WERI-Rb-1 (cell line): ENCODE data around the gene PLD5.

Experiments
- DNase-seq: peaks from one replicate; pipeline ENCODE4 v3.0.0-alpha.2; 2020
- H3K27ac ChIP-seq: fragments of 250-450 bp; sonication (Bioruptor Pico); 2 replicates; pipeline ENCODE4 v1.5.1; 2020; ENCODE audit warnings: mild to moderate bottlenecking, moderate library complexity
- H3K27me3 ChIP-seq: fragments of 250-450 bp; sonication (Bioruptor Pico); 2 replicates; pipeline ENCODE4 v1.5.1; 2021; ENCODE audit warnings: mild to moderate bottlenecking, low read depth, moderate library complexity; ENCODE audit not compliant: insufficient read depth, severe bottlenecking
- H3K36me3 ChIP-seq: fragments of 250-450 bp; sonication (Bioruptor Pico); 2 replicates; pipeline ENCODE4 v1.5.1; 2020; ENCODE audit warnings: mild to moderate bottlenecking, moderate library complexity
- H3K4me3 ChIP-seq: 2 replicates; pipeline ENCODE4 v1.5.1; 2011; ENCODE audit warnings: low read depth, mild to moderate bottlenecking, control low read depth, low read length
- H3K9me3 ChIP-seq: fragments of 250-450 bp; sonication (Bioruptor Pico); 2 replicates; pipeline ENCODE4 v1.5.1; 2021; ENCODE audit warnings: mild to moderate bottlenecking, moderate library complexity; ENCODE audit not compliant: severe bottlenecking
- TF ChIP-seq, protein P1 (sequence below): IDR thresholded peaks from 2 replicates; pipeline ENCODE4 v1.5.1; 2011; ENCODE audit warnings: low read depth, mild to moderate bottlenecking, control low read depth, inconsistent platforms, low read length

Gene PLD5

DNA sequence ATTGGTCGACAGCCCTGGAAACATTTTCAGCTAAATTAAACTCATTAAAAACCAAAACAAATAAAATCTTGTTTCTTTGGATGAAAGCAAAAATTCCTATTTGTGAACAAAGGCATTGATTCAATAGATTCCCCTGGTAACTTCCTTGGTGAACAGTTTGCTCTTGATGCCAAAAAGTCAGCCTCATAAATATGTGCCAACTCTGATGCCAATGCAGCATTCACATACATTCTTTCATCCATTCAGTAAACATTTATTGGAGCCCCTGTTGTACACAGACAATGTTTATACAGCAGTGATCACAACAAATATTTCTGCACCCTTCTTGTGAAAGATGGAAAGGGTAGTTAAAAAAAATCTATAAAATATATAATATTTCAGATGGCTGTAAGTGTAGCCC is 107.8 kb downstream of the PLD5 start:
- Histone ChIP-seq H3K36me3 (no peaks in the 10 kb centered on the region), H3K27me3 (no peaks in the 10 kb centered on the region), H3K4me3 (no peak overlapping the region), H3K9me3 (no peaks in the 10 kb centered on the region), H3K27ac (no peak overlapping the region)
- TF ChIP-seq, protein P1, sequence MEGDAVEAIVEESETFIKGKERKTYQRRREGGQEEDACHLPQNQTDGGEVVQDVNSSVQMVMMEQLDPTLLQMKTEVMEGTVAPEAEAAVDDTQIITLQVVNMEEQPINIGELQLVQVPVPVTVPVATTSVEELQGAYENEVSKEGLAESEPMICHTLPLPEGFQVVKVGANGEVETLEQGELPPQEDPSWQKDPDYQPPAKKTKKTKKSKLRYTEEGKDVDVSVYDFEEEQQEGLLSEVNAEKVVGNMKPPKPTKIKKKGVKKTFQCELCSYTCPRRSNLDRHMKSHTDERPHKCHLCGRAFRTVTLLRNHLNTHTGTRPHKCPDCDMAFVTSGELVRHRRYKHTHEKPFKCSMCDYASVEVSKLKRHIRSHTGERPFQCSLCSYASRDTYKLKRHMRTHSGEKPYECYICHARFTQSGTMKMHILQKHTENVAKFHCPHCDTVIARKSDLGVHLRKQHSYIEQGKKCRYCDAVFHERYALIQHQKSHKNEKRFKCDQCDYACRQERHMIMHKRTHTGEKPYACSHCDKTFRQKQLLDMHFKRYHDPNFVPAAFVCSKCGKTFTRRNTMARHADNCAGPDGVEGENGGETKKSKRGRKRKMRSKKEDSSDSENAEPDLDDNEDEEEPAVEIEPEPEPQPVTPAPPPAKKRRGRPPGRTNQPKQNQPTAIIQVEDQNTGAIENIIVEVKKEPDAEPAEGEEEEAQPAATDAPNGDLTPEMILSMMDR, result no peak
- DNase-seq, result no peak

DNA sequence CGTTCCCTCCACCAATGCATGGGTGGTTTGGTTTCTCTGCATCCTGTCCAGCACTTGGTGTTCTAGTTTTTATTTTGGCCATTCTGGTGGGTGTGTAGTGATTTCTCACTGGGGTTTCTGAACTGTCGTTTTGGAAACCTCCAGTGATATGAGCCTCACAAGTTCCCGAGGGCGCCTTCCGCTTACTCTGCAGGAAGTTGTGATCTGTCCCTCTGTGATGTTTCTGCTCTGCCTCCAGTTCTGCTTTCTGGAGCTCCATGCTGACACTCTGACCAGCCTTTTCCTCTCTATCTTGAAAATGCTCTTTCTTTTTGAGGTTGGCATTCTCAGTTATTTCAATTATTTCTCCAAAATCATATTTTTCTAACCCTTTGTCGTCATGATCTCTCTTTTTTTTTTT is 111.6 kb downstream of the PLD5 start:
- TF ChIP-seq, protein P1, result no peak
- DNase-seq, result no peak
- H3K36me3 ChIP-seq, result no peaks in the 10 kb centered on the region

DNA sequence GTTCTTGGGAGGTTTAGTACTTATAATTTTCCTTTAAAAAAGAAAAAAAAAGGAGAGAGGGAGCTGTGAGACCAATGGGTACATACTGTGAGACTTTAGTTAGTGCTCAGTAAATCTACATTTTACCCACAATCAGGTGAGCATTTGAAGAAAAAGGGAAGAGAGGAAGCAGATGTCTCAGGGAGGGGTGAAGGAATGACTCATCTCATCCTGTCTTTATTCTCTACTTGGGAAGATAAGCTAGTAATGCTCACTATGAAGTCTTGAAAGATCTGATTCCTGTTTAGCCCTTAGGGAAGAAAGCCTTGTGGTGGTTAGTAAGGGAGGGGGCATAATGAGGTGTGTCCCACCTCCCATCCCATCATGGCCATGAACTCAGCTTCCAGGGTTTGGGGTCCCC is 112.6 kb downstream of the PLD5 start:
- TF ChIP-seq, protein P1, result no peak
- H3K27me3 ChIP-seq, result no peaks in the 10 kb centered on the region
- no peak overlapping the region for H3K27ac ChIP-seq
- H3K9me3 ChIP-seq, result peaks cover 8% of the 10 kb centered on the region
- no peak overlapping the region for H3K4me3 ChIP-seq
- no peaks in the 10 kb centered on the region for H3K36me3 ChIP-seq
- DNase-seq, result no peak

More for the DNA sequence above, 111.6 kb downstream of the PLD5 start:
- Histone ChIP-seq H3K9me3 (peaks cover 8% of the 10 kb centered on the region), H3K27me3 (no peaks in the 10 kb centered on the region), H3K4me3 (no peak overlapping the region), H3K27ac (no peak overlapping the region)

DNA sequence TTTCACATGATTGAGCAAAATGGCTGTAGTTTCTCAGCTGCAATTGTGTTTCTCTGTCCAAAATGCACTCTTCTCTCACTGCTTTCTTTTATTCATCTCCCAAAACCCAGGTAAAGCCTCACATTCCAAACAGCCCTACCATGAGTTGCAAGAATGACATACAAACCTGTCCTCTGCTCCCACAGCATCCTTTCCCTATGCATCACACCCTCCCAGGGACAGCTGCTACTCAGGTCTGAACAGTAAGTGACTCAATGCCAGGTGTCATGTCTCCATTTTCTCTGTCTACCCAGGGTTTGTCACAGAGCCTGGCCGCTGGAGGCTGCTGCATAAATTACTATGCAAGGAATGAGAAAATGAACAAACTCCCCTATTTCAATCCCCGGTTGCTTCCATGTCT is 118.5 kb downstream of the PLD5 start:
- DNase-seq, result no peak
- Histone ChIP-seq H3K27ac (no peak overlapping the region), H3K4me3 (no peak overlapping the region), H3K27me3 (no peaks in the 10 kb centered on the region), H3K36me3 (no peaks in the 10 kb centered on the region), H3K9me3 (peaks cover 8% of the 10 kb centered on the region)
- TF ChIP-seq, protein P1, result no peak

DNA sequence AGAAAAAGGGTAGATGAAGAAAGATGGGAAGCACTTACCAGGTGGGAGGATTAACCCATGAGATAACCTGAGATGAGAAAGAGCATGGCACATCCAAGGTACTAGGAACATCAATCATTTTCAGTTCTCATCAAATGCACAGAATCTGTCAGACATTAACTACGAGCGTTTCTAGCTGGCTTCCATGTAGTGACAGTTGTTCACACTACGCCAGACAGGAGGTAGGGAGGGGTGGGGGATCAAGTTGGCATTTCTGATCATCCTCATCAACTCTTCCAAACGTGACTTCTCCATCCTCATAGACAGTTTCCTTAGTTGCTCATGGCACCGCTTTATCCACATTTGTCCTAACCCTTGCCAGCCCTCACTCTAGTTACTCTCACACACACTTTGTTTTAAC is 120.2 kb downstream of the PLD5 start:
- TF ChIP-seq, protein P1, result no peak
- no peaks in the 10 kb centered on the region for H3K27me3 ChIP-seq
- no peak overlapping the region for H3K27ac ChIP-seq
- no peak for DNase-seq
- peaks cover 8% of the 10 kb centered on the region for H3K9me3 ChIP-seq
- no peaks in the 10 kb centered on the region for H3K36me3 ChIP-seq
- H3K4me3 ChIP-seq, result no peak overlapping the region

DNA sequence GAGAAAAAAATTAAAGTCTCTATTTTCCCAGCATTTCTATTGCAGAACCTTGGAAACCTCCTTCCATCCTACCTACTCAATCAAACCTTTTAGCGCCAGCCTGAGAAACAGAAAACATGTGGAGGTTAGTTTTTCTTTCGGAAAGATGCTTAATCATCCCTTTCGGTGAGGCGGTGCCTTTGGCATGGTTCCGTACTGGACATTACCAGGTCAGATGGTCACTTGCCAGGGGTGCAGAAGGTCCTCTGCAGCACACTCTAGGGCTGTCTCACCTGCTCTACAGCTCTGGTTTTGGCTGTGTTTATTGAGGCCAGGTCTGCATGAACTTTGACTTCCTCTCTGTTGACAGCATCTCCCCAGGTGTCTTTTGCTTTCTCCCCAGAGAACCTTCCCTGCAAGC is 121.5 kb downstream of the PLD5 start:
- no peak for DNase-seq
- TF ChIP-seq, protein P1, result no peak
- H3K27me3 ChIP-seq, result no peaks in the 10 kb centered on the region
- H3K4me3 ChIP-seq, result no peak overlapping the region
- no peak overlapping the region for H3K27ac ChIP-seq
- H3K9me3 ChIP-seq, result peaks cover under 1% of the 10 kb centered on the region
- no peaks in the 10 kb centered on the region for H3K36me3 ChIP-seq
